Measurements from ENCODE around the gene LPIN1. TPM values are rescaled to one million over a fixed set of nuclear protein-coding genes. Genes with fewer than 3 reads are reported as not detected.
A peak's percentile ranks its signal among the peaks of the same experiment; 100 is the strongest.

Gene LPIN1
- total and polyA plus RNA-seq, 2 of the 13 experiments (the other 11 are each of a cell fraction or from before 2014, with no cell fraction given), result 9.7 to 19.4 TPM

- peaks cover 0 to 5% of the 10 kb centered on the region in 2 experiments; a peak in 2 of 5 replicates for H3K27me3 ChIP-seq (ENCODE audit: control insufficient read depth in 1 of 2, insufficient read depth in 2 of 2, low read length in 2 of 2)
- H3K4me2 ChIP-seq (ENCODE audit: low read depth, low read length), result peak overlapping the region; percentile 82
- H3K4me1 ChIP-seq (ENCODE audit: insufficient read depth, low read length), result peaks cover 70% of the 10 kb centered on the region
- BruUV-seq (replicated peaks), result no TSS peak
- DNase-seq (ENCODE audit: low spot score), result no peak
- H3K27ac ChIP-seq (ENCODE audit: extremely low read length, insufficient read depth, low read length), result no peak overlapping the region
- FAIRE-seq, result no peak
- no peaks in the 10 kb centered on the region for H4K20me1 ChIP-seq (ENCODE audit: insufficient read depth, low read length)
- H3K9me3 ChIP-seq (ENCODE audit: low read length), result no peaks in the 10 kb centered on the region
- peaks cover 10% of the 10 kb centered on the region for H3K79me2 ChIP-seq (ENCODE audit: insufficient read depth, low read length)
- no peak overlapping the region for H2AFZ ChIP-seq (ENCODE audit: low read length)
- no peaks in the 10 kb centered on the region for H3K36me3 ChIP-seq (replicated peaks in 1 of 2; ENCODE audit: control insufficient read depth in 1 of 2, insufficient read depth in 2 of 2, low read length in 2 of 2)
- peak overlapping the region; percentile 36; the same call in 1 of the 2 replicates for H3K9ac ChIP-seq (ENCODE audit: insufficient read depth, low read depth, low read length)
- ChIA-PET CTCF (ENCODE audit: low intra/inter-chr PET ratio, low total read pairs) (interaction anchor here (1.1 kb wide), 1 partner anchor 36 kb away, joined by 3 read pairs; no protein-coding TSS in a partner anchor), POLR2A (interaction anchor here (1.0 to 2.5 kb wide), 2 partner anchors 9 to 11 kb away, joined by 3 to 6 read pairs; no protein-coding TSS in a partner anchor)
- ATAC-seq, result no peak
- peak overlapping the region; percentile 3 to 71 (median 59); a peak in 5 of 6 replicates for H3K4me3 ChIP-seq (replicated peaks in 1 of 3; ENCODE audit: insufficient read depth in 1 of 3, low read depth in 2 of 3, low read length in 3 of 3)
- WGBS (ENCODE audit: low lambda C conversion rate), result 8% methylated on average over 15 of the region's 16 CpGs
- intact Hi-C loops (cut with micrococcal nuclease; ENCODE audit: unreplicated experiment), result loop anchor here (10.0 kb wide), 1 partner anchor 1262 kb away; no protein-coding TSS in a partner anchor
- in situ Hi-C loops (cut with HindIII; ENCODE audit: extremely low pct_ligation_motif_present, low pct_unique_long_range_greater_than_20kb), result loop anchor here (5.0 kb wide), 1 partner anchor 34 kb away; no protein-coding TSS in a partner anchor
- TF ChIP-seq ZNF747 (CRISPR knock-in tag; IDR thresholded peaks at IDR 0.05; ENCODE audit: borderline replicate concordance) (no peak), ZNF317 (CRISPR knock-in tag; IDR thresholded peaks at IDR 0.05) (no peak), PHF8 (CRISPR knock-in tag; IDR thresholded peaks at IDR 0.05) (peak; percentile 29; the same call in 1 of the 2 replicates), ZNF687 (CRISPR knock-in tag; IDR thresholded peaks at IDR 0.05) (peak; percentile 95), CERS6 (CRISPR knock-in tag; IDR thresholded peaks at IDR 0.05) (no peak), MAF1 (CRISPR knock-in tag; IDR thresholded peaks at IDR 0.05; ENCODE audit: borderline replicate concordance) (no peak), ZNF296 (CRISPR knock-in tag; conservative IDR thresholded peaks at IDR 0.05) (no peak), ZC3H4 (CRISPR knock-in tag; IDR thresholded peaks at IDR 0.05; ENCODE audit: borderline replicate concordance) (no peak), FOXP1 (IDR thresholded peaks at IDR 0.05) (no peak), FOXP1 (CRISPR knock-in tag; IDR thresholded peaks at IDR 0.05) (no peak), CAMTA2 (CRISPR knock-in tag; IDR thresholded peaks at IDR 0.05; ENCODE audit: borderline replicate concordance) (no peak), ATF1 (CRISPR knock-in tag; IDR thresholded peaks at IDR 0.05) (no peak), ZNF354B (CRISPR knock-in tag; IDR thresholded peaks at IDR 0.05) (no peak), ZNF160 (CRISPR knock-in tag; IDR thresholded peaks at IDR 0.05) (0 out of 2 replicates have a peak, but pooled peaks have one; percentile 19), ZMYM2 (CRISPR knock-in tag; IDR thresholded peaks at IDR 0.05) (no peak), ZNF713 (CRISPR knock-in tag; IDR thresholded peaks at IDR 0.05) (no peak), RCOR2 (CRISPR knock-in tag; IDR thresholded peaks at IDR 0.05) (no peak), TARDBP (CRISPR knock-in tag; IDR thresholded peaks at IDR 0.05) (0 out of 2 replicates have a peak, but pooled peaks have one; percentile 19)
- TF ChIP-seq, protein P1, sequence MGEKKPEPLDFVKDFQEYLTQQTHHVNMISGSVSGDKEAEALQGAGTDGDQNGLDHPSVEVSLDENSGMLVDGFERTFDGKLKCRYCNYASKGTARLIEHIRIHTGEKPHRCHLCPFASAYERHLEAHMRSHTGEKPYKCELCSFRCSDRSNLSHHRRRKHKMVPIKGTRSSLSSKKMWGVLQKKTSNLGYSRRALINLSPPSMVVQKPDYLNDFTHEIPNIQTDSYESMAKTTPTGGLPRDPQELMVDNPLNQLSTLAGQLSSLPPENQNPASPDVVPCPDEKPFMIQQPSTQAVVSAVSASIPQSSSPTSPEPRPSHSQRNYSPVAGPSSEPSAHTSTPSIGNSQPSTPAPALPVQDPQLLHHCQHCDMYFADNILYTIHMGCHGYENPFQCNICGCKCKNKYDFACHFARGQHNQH (CRISPR knock-in tag; IDR thresholded peaks at IDR 0.05), result no peak
These were observed 3.6 kb upstream of the LPIN1 start for GRCh38 chr2:11742702-11743357.
